ENCODE data around the gene MSX2.
"Not testable (repeated sequence)": the region's sequence is repeated elsewhere in the genome, so short reads cannot be mapped to it uniquely, and the experiment has no call there.

Gene MSX2

GRCh38 chr5:174752121-174752520 is 27.7 kb downstream of the MSX2 start:
- Histone ChIP-seq H2AFZ (ENCODE audit: low read length, unreplicated experiment) (no peak overlapping the region), H3K4me1 (ENCODE audit: control insufficient read depth, insufficient read depth, low read length, unreplicated experiment) (no peaks in the 10 kb centered on the region), H3K36me3 (ENCODE audit: insufficient read depth, low read length) (no peaks in the 10 kb centered on the region), H3K79me2 (ENCODE audit: control insufficient read depth, insufficient read depth, low read length, unreplicated experiment) (no peaks in the 10 kb centered on the region), H3K27me3 (ENCODE audit: insufficient read depth, low read length) (peaks cover 53% of the 10 kb centered on the region), H3K27ac (ENCODE audit: low read depth, low read length) (no peak overlapping the region), H3K4me3 (ENCODE audit: low read depth, low read length) (peak overlapping the region; percentile 77)

DNA sequence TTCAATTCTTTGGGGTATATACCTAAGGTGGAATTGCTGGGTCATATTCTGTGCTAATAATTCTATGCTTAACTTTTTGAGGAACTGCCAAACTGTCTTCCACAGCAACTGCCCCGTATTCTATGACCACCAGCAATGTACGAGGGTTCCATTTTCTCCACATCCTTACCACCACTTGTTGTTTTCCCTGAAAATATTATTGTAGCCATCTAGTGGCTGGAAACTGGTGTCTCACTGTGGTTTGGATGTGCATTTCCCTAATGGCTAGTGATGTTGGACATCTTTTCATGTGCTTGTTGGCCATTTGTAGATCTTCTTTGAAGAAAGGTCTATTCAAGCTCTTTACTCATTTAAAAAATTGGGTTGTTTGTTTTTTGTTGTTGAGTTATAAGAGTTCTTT is 30.7 kb downstream of the MSX2 start:
- Histone ChIP-seq H3K79me2 (ENCODE audit: control insufficient read depth, insufficient read depth, low read length, unreplicated experiment) (no peaks in the 10 kb centered on the region), H3K27ac (ENCODE audit: low read depth, low read length) (no peak overlapping the region), H3K4me1 (ENCODE audit: control insufficient read depth, insufficient read depth, low read length, unreplicated experiment) (no peaks in the 10 kb centered on the region), H3K4me3 (ENCODE audit: low read depth, low read length) (no peak overlapping the region), H2AFZ (ENCODE audit: low read length, unreplicated experiment) (no peak overlapping the region), H3K27me3 (ENCODE audit: insufficient read depth, low read length) (peaks cover 27% of the 10 kb centered on the region), H3K36me3 (ENCODE audit: insufficient read depth, low read length) (no peaks in the 10 kb centered on the region)

GRCh38 chr5:174759091-174759490 is 34.7 kb downstream of the MSX2 start:
- H3K36me3 ChIP-seq (ENCODE audit: insufficient read depth, low read length), result no peaks in the 10 kb centered on the region
- no peaks in the 10 kb centered on the region for H3K27me3 ChIP-seq (ENCODE audit: insufficient read depth, low read length)
- H3K4me1 ChIP-seq (ENCODE audit: control insufficient read depth, insufficient read depth, low read length, unreplicated experiment), result no peaks in the 10 kb centered on the region
- H3K79me2 ChIP-seq (ENCODE audit: control insufficient read depth, insufficient read depth, low read length, unreplicated experiment), result no peaks in the 10 kb centered on the region
- H3K27ac ChIP-seq (ENCODE audit: low read depth, low read length), result no peak overlapping the region
- no peak overlapping the region for H3K4me3 ChIP-seq (ENCODE audit: low read depth, low read length)
- no peak overlapping the region for H2AFZ ChIP-seq (ENCODE audit: low read length, unreplicated experiment)

GRCh38 chr5:174760721-174761120 is 36.3 kb downstream of the MSX2 start:
- H3K36me3 ChIP-seq (ENCODE audit: insufficient read depth, low read length), result no peaks in the 10 kb centered on the region
- H3K4me3 ChIP-seq (ENCODE audit: low read depth, low read length), result no peak overlapping the region
- H3K27ac ChIP-seq (ENCODE audit: low read depth, low read length), result no peak overlapping the region
- H3K79me2 ChIP-seq (ENCODE audit: control insufficient read depth, insufficient read depth, low read length, unreplicated experiment), result no peaks in the 10 kb centered on the region
- H3K27me3 ChIP-seq (ENCODE audit: insufficient read depth, low read length), result no peaks in the 10 kb centered on the region
- no peak overlapping the region for H2AFZ ChIP-seq (ENCODE audit: low read length, unreplicated experiment)
- H3K4me1 ChIP-seq (ENCODE audit: control insufficient read depth, insufficient read depth, low read length, unreplicated experiment), result no peaks in the 10 kb centered on the region

DNA sequence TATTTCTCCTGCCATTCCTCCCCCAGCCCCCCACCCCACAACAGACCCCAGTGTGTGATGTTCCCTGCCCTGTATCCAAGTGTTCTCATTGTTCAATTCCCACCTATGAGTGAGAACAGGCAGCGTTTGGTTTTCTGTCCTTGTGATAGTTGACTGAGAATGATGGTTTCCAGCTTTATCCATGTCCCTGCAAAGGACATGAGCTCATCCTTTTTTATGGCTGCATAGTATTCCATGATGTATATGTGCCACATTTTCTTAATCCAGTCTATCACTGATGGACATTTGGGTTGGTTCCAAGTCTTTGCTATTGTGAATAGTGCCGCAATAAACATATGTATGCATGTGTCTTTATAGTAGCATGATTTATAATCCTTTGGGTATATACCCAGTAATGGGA is 37.0 kb downstream of the MSX2 start:
- not testable (repeated sequence) for H3K27me3 ChIP-seq (ENCODE audit: insufficient read depth, low read length)

GRCh38 chr5:174764309-174764708 is 39.9 kb downstream of the MSX2 start:
- H3K79me2 ChIP-seq (ENCODE audit: control insufficient read depth, insufficient read depth, low read length, unreplicated experiment), result no peaks in the 10 kb centered on the region
- no peaks in the 10 kb centered on the region for H3K27me3 ChIP-seq (ENCODE audit: insufficient read depth, low read length)
- no peaks in the 10 kb centered on the region for H3K36me3 ChIP-seq (ENCODE audit: insufficient read depth, low read length)
- no peak overlapping the region for H2AFZ ChIP-seq (ENCODE audit: low read length, unreplicated experiment)
- H3K4me1 ChIP-seq (ENCODE audit: control insufficient read depth, insufficient read depth, low read length, unreplicated experiment), result no peaks in the 10 kb centered on the region
- no peak overlapping the region for H3K27ac ChIP-seq (ENCODE audit: low read depth, low read length)
- no peak overlapping the region for H3K4me3 ChIP-seq (ENCODE audit: low read depth, low read length)

More for the DNA sequence above, 37.0 kb downstream of the MSX2 start:
- H3K79me2 ChIP-seq (ENCODE audit: control insufficient read depth, insufficient read depth, low read length, unreplicated experiment); H3K27ac ChIP-seq (ENCODE audit: low read depth, low read length); H3K4me3 ChIP-seq (ENCODE audit: low read depth, low read length); H3K4me1 ChIP-seq (ENCODE audit: control insufficient read depth, insufficient read depth, low read length, unreplicated experiment); H2AFZ ChIP-seq (ENCODE audit: low read length, unreplicated experiment); H3K36me3 ChIP-seq (ENCODE audit: insufficient read depth, low read length): not testable (repeated sequence)

DNA sequence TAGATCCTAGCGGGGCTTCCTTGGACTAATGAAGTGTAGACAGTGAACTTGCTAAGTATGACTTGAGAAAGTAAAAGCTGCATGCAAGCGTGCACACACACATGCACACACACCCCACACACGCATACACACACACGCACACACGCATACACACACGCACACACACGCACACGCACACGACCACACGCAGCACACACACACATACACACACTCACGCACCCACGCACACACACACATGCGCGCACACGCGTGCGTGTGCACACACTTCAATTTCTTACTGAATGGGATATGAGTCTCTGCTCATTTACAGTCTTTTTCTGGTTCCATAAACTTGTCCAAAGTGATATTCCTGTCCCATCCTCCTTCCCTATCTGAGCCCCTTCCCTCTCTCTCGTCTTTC is 41.2 kb downstream of the MSX2 start:
- Histone ChIP-seq H3K36me3 (ENCODE audit: insufficient read depth, low read length) (no peaks in the 10 kb centered on the region), H3K27ac (ENCODE audit: low read depth, low read length) (no peak overlapping the region), H3K4me3 (ENCODE audit: low read depth, low read length) (no peak overlapping the region), H2AFZ (ENCODE audit: low read length, unreplicated experiment) (no peak overlapping the region), H3K4me1 (ENCODE audit: control insufficient read depth, insufficient read depth, low read length, unreplicated experiment) (no peaks in the 10 kb centered on the region), H3K27me3 (ENCODE audit: insufficient read depth, low read length) (no peaks in the 10 kb centered on the region), H3K79me2 (ENCODE audit: control insufficient read depth, insufficient read depth, low read length, unreplicated experiment) (no peaks in the 10 kb centered on the region)

GRCh38 chr5:174767670-174768069 is 43.3 kb downstream of the MSX2 start:
- 0 out of 2 replicates have a peak, but pooled peaks cover 4% of the 10 kb centered on the region for H3K27me3 ChIP-seq (ENCODE audit: insufficient read depth, low read length)
- no peaks in the 10 kb centered on the region for H3K79me2 ChIP-seq (ENCODE audit: control insufficient read depth, insufficient read depth, low read length, unreplicated experiment)
- no peak overlapping the region for H3K4me3 ChIP-seq (ENCODE audit: low read depth, low read length)
- H3K4me1 ChIP-seq (ENCODE audit: control insufficient read depth, insufficient read depth, low read length, unreplicated experiment), result no peaks in the 10 kb centered on the region
- H2AFZ ChIP-seq (ENCODE audit: low read length, unreplicated experiment), result no peak overlapping the region
- no peak overlapping the region for H3K27ac ChIP-seq (ENCODE audit: low read depth, low read length)
- H3K36me3 ChIP-seq (ENCODE audit: insufficient read depth, low read length), result no peaks in the 10 kb centered on the region

- Histone ChIP-seq H2AFZ (ENCODE audit: low read length, unreplicated experiment) (no peak overlapping the region), H3K27me3 (ENCODE audit: insufficient read depth, low read length) (0 out of 2 replicates have a peak, but pooled peaks cover 4% of the 10 kb centered on the region), H3K4me1 (ENCODE audit: control insufficient read depth, insufficient read depth, low read length, unreplicated experiment) (no peaks in the 10 kb centered on the region), H3K36me3 (ENCODE audit: insufficient read depth, low read length) (no peaks in the 10 kb centered on the region), H3K79me2 (ENCODE audit: control insufficient read depth, insufficient read depth, low read length, unreplicated experiment) (no peaks in the 10 kb centered on the region), H3K27ac (ENCODE audit: low read depth, low read length) (no peak overlapping the region), H3K4me3 (ENCODE audit: low read depth, low read length) (no peak overlapping the region)
Observed at GRCh38 chr5:174769005-174769404, 44.6 kb downstream of the MSX2 start.

DNA sequence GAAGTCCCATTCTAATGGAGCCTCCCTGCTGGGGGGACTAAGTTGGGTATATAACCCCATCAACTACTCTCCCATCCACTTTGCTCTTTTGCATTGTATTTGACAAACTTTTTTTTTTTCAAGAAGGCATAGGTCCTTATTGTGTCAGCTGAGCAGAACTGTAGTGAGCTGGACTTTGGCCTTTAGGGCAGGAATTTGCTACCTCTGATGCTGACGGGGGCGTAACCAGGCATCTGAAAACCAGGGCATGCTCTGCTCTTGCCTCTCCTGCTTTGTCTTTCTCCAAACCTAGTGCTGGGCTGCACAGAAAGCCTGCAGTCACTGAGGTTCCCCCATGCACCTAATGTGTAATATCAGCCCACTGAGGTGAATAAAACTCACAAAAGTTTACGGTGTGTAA is 49.0 kb downstream of the MSX2 start:
- no peaks in the 10 kb centered on the region for H3K79me2 ChIP-seq (ENCODE audit: control insufficient read depth, insufficient read depth, low read length, unreplicated experiment)
- no peaks in the 10 kb centered on the region for H3K4me1 ChIP-seq (ENCODE audit: control insufficient read depth, insufficient read depth, low read length, unreplicated experiment)
- H3K27me3 ChIP-seq (ENCODE audit: insufficient read depth, low read length), result 0 out of 2 replicates have a peak, but pooled peaks cover 4% of the 10 kb centered on the region
- no peaks in the 10 kb centered on the region for H3K36me3 ChIP-seq (ENCODE audit: insufficient read depth, low read length)
- H3K4me3 ChIP-seq (ENCODE audit: low read depth, low read length), result no peak overlapping the region
- no peak overlapping the region for H3K27ac ChIP-seq (ENCODE audit: low read depth, low read length)
- no peak overlapping the region for H2AFZ ChIP-seq (ENCODE audit: low read length, unreplicated experiment)

DNA sequence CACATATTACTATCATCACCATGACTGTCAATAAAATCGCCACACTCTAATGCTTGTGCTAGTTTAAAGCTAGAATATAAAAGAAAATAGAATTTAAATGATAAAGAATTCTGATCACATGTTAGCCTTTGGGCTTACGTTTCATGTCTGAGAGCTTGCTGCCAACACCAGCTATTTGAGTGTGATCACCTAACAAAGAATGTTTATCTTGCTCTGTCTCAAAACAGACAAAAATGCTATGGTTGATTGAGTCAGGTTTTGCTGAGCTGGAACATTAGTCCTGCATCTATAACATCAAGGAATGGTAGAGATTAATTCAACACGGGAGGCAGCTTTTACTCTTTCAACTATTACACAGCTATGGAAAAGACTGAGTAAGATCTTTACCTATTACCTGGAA is 50.7 kb downstream of the MSX2 start:
- Histone ChIP-seq H3K79me2 (ENCODE audit: control insufficient read depth, insufficient read depth, low read length, unreplicated experiment) (no peaks in the 10 kb centered on the region), H2AFZ (ENCODE audit: low read length, unreplicated experiment) (no peak overlapping the region), H3K4me3 (ENCODE audit: low read depth, low read length) (no peak overlapping the region), H3K27ac (ENCODE audit: low read depth, low read length) (no peak overlapping the region), H3K36me3 (ENCODE audit: insufficient read depth, low read length) (no peaks in the 10 kb centered on the region), H3K27me3 (ENCODE audit: insufficient read depth, low read length) (0 out of 2 replicates have a peak, but pooled peaks cover 4% of the 10 kb centered on the region), H3K4me1 (ENCODE audit: control insufficient read depth, insufficient read depth, low read length, unreplicated experiment) (no peaks in the 10 kb centered on the region)

All from ACC112 (cell line).